ENCODE measurements around the gene GJC3. TPM values are rescaled to one million over a fixed set of nuclear protein-coding genes. Genes with fewer than 3 reads are reported as not detected.
"Not testable (repeated sequence)": the region's sequence is repeated elsewhere in the genome, so short reads cannot be mapped to it uniquely, and the experiment has no call there.

The GJC3 gene
- total and polyA plus RNA-seq, 4 experiments from 2014 or later: 0.23 to 0.94 (median 0.50) TPM

DNA sequence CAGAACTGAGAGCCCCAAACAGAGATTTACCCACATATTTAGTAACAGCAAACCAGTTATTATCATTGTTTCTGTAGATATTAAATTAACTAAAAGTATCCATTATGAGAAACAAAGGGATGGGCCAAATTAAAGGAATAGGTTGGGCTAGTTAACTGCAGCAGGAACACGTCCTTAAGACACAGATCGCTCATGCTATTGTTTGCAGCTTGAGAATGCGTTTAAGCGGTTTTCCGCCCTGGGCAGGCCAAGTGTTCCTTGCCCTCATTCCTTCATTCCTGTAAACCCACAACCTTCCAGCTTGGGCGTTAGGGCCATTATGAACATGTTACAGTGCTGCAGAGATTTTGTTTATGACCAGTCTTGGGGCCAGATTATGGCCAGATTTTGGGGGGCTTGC lies 21.4 kb upstream of the GJC3 start:
- H3K4me1 ChIP-seq (ENCODE audit: insufficient read depth, low read length); H3K36me3 ChIP-seq (ENCODE audit: insufficient read depth, low read length); H3K4me1 Mint-ChIP-seq; H3K9me3 ChIP-seq (ENCODE audit: control insufficient read depth in 1 of 2, low read length in 2 of 2); POLR2A ChIA-PET (ENCODE audit: partially characterized antibody); intact Hi-C loops (cut with micrococcal nuclease); H3K27ac ChIP-seq (ENCODE audit: low read depth, low read length); H3K4me3 Mint-ChIP-seq; H3K4me3 ChIP-seq (ENCODE audit: low read length in 2 of 2); H3K36me3 Mint-ChIP-seq; DNase-seq; H3K27ac Mint-ChIP-seq; H3K27me3 ChIP-seq (ENCODE audit: insufficient read depth, low read length): not testable (repeated sequence)
- Mint-ChIP-seq H3K27me3 (peaks cover 12 to 15% of the 10 kb centered on the region in 2 donors), H3K9me3 (peaks cover 0 to 13% (median 4%) of the 10 kb centered on the region in 8 donors)
- CTCF ChIA-PET (ENCODE audit: partially characterized antibody): interaction anchor here (1.2 to 4.0 kb wide), 6 partner anchors 21 to 40 kb away, joined by 3 to 26 read pairs (median 6); partner anchors contain the start of genes GJC3 and TRIM4

DNA sequence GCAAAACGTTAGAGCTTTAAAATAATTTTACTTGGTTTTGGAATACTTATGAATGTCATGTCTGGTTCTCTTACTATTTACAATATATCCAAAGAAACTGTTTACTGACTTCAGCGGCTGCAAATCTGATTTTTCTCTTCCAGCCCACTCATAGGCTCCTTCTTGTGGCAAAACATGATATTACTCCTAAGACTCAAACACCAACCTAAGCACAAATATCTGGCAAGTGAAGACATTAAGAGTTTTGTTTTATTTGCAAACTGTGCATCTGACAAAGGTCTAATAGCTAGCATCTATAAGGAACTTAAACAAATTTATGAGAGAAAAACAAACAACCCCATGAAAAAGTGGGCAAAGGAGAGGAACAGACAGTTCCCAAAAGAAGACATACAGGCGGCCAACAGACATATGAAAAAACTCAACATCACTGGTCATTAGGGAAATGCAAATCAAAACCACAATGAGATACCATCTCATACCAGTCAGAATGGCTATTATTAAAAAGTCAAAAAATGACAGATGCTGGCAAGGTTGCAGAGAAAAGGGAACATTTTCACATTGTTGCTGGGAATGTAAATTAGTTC lies 20.3 kb upstream of the GJC3 start:
- no peaks in the 10 kb centered on the region for H3K4me1 ChIP-seq (ENCODE audit: insufficient read depth, low read length)
- peak in 3 of 5 donors; percentile 8 to 16 (median 14) for DNase-seq
- no peak overlapping the region for H3K4me3 ChIP-seq (ENCODE audit: low read length in 2 of 2)
- peaks cover 0 to 13% (median 4%) of the 10 kb centered on the region in 8 donors for H3K9me3 Mint-ChIP-seq
- H3K27me3 ChIP-seq (ENCODE audit: insufficient read depth, low read length): no peaks in the 10 kb centered on the region
- no peak overlapping the region for H3K27ac Mint-ChIP-seq
- H3K4me3 Mint-ChIP-seq: no peak overlapping the region
- no peaks in the 10 kb centered on the region for H3K4me1 Mint-ChIP-seq
- no peaks in the 10 kb centered on the region for H3K36me3 Mint-ChIP-seq
- no peak overlapping the region for H3K27ac ChIP-seq (ENCODE audit: low read depth, low read length)
- ChIA-PET POLR2A (ENCODE audit: partially characterized antibody) (interaction anchor here (1.2 kb wide), 1 partner anchor 20 kb away, joined by 4 read pairs; the partner anchor contains the start of gene GJC3), CTCF (ENCODE audit: partially characterized antibody) (interaction anchor here (0.6 to 4.0 kb wide), 9 partner anchors 16 to 439 kb away, joined by 3 to 26 read pairs (median 6); partner anchors contain the start of genes GJC3 and TRIM4)
- intact Hi-C loops (cut with micrococcal nuclease): loop anchor here (1.0 kb wide), 1 partner anchor 36 kb away; no protein-coding TSS in a partner anchor
- peaks cover 10 to 15% of the 10 kb centered on the region in 2 donors for H3K27me3 Mint-ChIP-seq
- no peaks in the 10 kb centered on the region for H3K9me3 ChIP-seq (ENCODE audit: control insufficient read depth in 1 of 2, low read length in 2 of 2)
- no peaks in the 10 kb centered on the region for H3K36me3 ChIP-seq (ENCODE audit: insufficient read depth, low read length)

- ChIA-PET CTCF (ENCODE audit: partially characterized antibody) (interaction anchor here (0.5 to 2.1 kb wide), 5 partner anchors 30 to 44 kb away, joined by 3 to 8 read pairs (median 3); no protein-coding TSS in a partner anchor), POLR2A (ENCODE audit: partially characterized antibody) (no interaction called here)
- peaks cover 0 to 13% (median 4%) of the 10 kb centered on the region in 8 donors for H3K9me3 Mint-ChIP-seq
- H3K9me3 ChIP-seq (ENCODE audit: control insufficient read depth in 1 of 2, low read length in 2 of 2): no peaks in the 10 kb centered on the region
- no peaks in the 10 kb centered on the region for H3K36me3 Mint-ChIP-seq
- no peak overlapping the region for H3K27ac ChIP-seq (ENCODE audit: low read depth, low read length)
- no peak for DNase-seq
- H3K27me3 ChIP-seq (ENCODE audit: insufficient read depth, low read length): no peaks in the 10 kb centered on the region
- H3K4me3 Mint-ChIP-seq: no peak overlapping the region
- peaks cover 0 to 5% (median 3%) of the 10 kb centered on the region in 4 donors for H3K4me1 Mint-ChIP-seq
- H3K27ac Mint-ChIP-seq: no peak overlapping the region
- H3K4me1 ChIP-seq (ENCODE audit: insufficient read depth, low read length): peaks cover 5% of the 10 kb centered on the region
- intact Hi-C loops (cut with micrococcal nuclease): no loop called here
- no peaks in the 10 kb centered on the region for H3K36me3 ChIP-seq (ENCODE audit: insufficient read depth, low read length)
- no peak overlapping the region for H3K4me3 ChIP-seq (ENCODE audit: low read length in 2 of 2)
- peaks cover 15 to 20% of the 10 kb centered on the region in 2 donors for H3K27me3 Mint-ChIP-seq
Observed at GRCh38 chr7:99947608-99948007, 18.2 kb upstream of the GJC3 start.

DNA sequence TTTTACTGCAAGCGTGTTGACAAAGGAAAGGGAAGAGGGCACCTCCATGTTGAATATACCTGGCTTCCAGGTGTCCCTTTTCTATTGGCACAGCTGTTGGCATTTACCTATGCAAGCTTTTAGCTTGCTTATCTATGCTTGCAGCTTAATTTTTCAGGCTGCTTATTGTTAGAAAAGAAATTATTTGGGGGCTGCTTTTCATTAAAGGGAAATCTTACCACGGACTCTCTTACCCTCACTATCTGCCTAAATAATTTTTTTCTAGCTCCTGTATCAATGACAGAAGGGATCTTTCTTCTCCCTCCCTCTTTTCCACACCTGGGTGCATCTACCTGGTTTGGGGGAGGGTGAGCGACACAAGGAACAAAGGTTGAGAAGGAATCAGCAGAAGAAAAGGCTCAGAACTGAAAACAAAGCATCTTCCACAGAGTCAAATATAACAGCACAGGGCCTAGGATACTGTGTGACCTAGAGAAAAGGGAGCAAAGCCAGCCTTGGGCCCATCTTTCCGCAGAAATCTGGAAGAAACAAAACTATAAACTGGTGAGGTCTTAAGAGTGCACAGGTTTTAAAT lies 15.2 kb upstream of the GJC3 start:
- no peak overlapping the region for H3K27ac ChIP-seq (ENCODE audit: low read depth, low read length)
- intact Hi-C loops (cut with micrococcal nuclease): no loop called here
- peaks cover 5% of the 10 kb centered on the region for H3K4me1 ChIP-seq (ENCODE audit: insufficient read depth, low read length)
- Mint-ChIP-seq H3K9me3 (peaks cover 0 to 2% (median 0%) of the 10 kb centered on the region in 8 donors), H3K27me3 (peaks cover 22 to 23% of the 10 kb centered on the region in 2 donors), H3K4me3 (no peak overlapping the region), H3K36me3 (no peaks in the 10 kb centered on the region), H3K27ac (no peak overlapping the region), H3K4me1 (peaks cover 0 to 5% (median 3%) of the 10 kb centered on the region in 4 donors)
- no peak overlapping the region for H3K4me3 ChIP-seq (ENCODE audit: low read length in 2 of 2)
- H3K27me3 ChIP-seq (ENCODE audit: insufficient read depth, low read length): peaks cover 5% of the 10 kb centered on the region
- no peaks in the 10 kb centered on the region for H3K36me3 ChIP-seq (ENCODE audit: insufficient read depth, low read length)
- ChIA-PET CTCF (ENCODE audit: partially characterized antibody) (interaction anchor here (1.6 kb wide), 1 partner anchor 30 kb away, joined by 5 read pairs; no protein-coding TSS in a partner anchor), POLR2A (ENCODE audit: partially characterized antibody) (no interaction called here)
- no peak for DNase-seq
- H3K9me3 ChIP-seq (ENCODE audit: control insufficient read depth in 1 of 2, low read length in 2 of 2): no peaks in the 10 kb centered on the region

GRCh38 chr7:99943641-99944496 lies 14.4 kb upstream of the GJC3 start:
- intact Hi-C loops (cut with micrococcal nuclease): no loop called here
- H3K4me1 ChIP-seq (ENCODE audit: insufficient read depth, low read length): peaks cover 5% of the 10 kb centered on the region
- no peak overlapping the region for H3K4me3 ChIP-seq (ENCODE audit: low read length in 2 of 2)
- H3K9me3 ChIP-seq (ENCODE audit: control insufficient read depth in 1 of 2, low read length in 2 of 2): no peaks in the 10 kb centered on the region
- POLR2A ChIA-PET (ENCODE audit: partially characterized antibody): no interaction called here
- H3K27ac Mint-ChIP-seq: peak overlapping the region in 1 of 7 donors; percentile 7
- CTCF ChIA-PET (ENCODE audit: partially characterized antibody): interaction anchor here (1.6 kb wide), 1 partner anchor 30 kb away, joined by 5 read pairs; no protein-coding TSS in a partner anchor
- no peaks in the 10 kb centered on the region for H3K36me3 ChIP-seq (ENCODE audit: insufficient read depth, low read length)
- peaks cover 20 to 24% of the 10 kb centered on the region in 2 donors for H3K27me3 Mint-ChIP-seq
- no peak for DNase-seq
- H3K27me3 ChIP-seq (ENCODE audit: insufficient read depth, low read length): peaks cover 5% of the 10 kb centered on the region
- H3K27ac ChIP-seq (ENCODE audit: low read depth, low read length): no peak overlapping the region
- peaks cover 0 to 5% (median 3%) of the 10 kb centered on the region in 4 donors for H3K4me1 Mint-ChIP-seq
- peaks cover 0 to 5% (median 2%) of the 10 kb centered on the region in 8 donors for H3K9me3 Mint-ChIP-seq
- no peaks in the 10 kb centered on the region for H3K36me3 Mint-ChIP-seq
- H3K4me3 Mint-ChIP-seq: peak overlapping the region in 1 of 8 donors; percentile 8

- no peak for DNase-seq
- no peak overlapping the region for H3K4me3 ChIP-seq (ENCODE audit: low read length in 2 of 2)
- Mint-ChIP-seq H3K27ac (no peak overlapping the region), H3K36me3 (no peaks in the 10 kb centered on the region), H3K4me1 (peaks cover 0 to 10% (median 4%) of the 10 kb centered on the region in 4 donors), H3K27me3 (peaks cover 18 to 29% of the 10 kb centered on the region in 2 donors), H3K9me3 (peaks cover 3 to 13% (median 7%) of the 10 kb centered on the region in 8 donors), H3K4me3 (no peak overlapping the region)
- no peaks in the 10 kb centered on the region for H3K4me1 ChIP-seq (ENCODE audit: insufficient read depth, low read length)
- no peak overlapping the region for H3K27ac ChIP-seq (ENCODE audit: low read depth, low read length)
- intact Hi-C loops (cut with micrococcal nuclease): no loop called here
- H3K9me3 ChIP-seq (ENCODE audit: control insufficient read depth in 1 of 2, low read length in 2 of 2): no peaks in the 10 kb centered on the region
- peaks cover 5% of the 10 kb centered on the region for H3K27me3 ChIP-seq (ENCODE audit: insufficient read depth, low read length)
- ChIA-PET CTCF (ENCODE audit: partially characterized antibody) (no interaction called here), POLR2A (ENCODE audit: partially characterized antibody) (interaction anchor here (1.7 kb wide), 1 partner anchor 18 kb away, joined by 5 read pairs; no protein-coding TSS in a partner anchor)
- H3K36me3 ChIP-seq (ENCODE audit: insufficient read depth, low read length): no peaks in the 10 kb centered on the region
Observed at GRCh38 chr7:99938296-99938695, 8.9 kb upstream of the GJC3 start.

All from CD4-positive, alpha-beta memory T cell (primary cell).